SK-N-MC (cell line): Measurements from ENCODE around the gene ZSCAN5A.

Experiments used
- EZH2 ChIP-seq: fragments of 200-600 bp; sonication (generic); IDR thresholded peaks from one replicate; pipeline ENCODE4 v1.6.1; 2017; ENCODE audit warnings: antibody characterized with exemption
- FOXP2 ChIP-seq: optimal IDR thresholded peaks from 2 replicates; pipeline ENCODE3; 2011; ENCODE audit warnings: mild to moderate bottlenecking, moderate library complexity; ENCODE audit not compliant: insufficient read depth; ENCODE audit errors: extremely low read length, control extremely low read depth
- POLR2AphosphoS5 ChIP-seq: IDR thresholded peaks from 2 replicates; pipeline ENCODE4 v1.6.1; 2012; ENCODE audit warnings: mild to moderate bottlenecking, low read depth, low read length, borderline replicate concordance

DNA sequence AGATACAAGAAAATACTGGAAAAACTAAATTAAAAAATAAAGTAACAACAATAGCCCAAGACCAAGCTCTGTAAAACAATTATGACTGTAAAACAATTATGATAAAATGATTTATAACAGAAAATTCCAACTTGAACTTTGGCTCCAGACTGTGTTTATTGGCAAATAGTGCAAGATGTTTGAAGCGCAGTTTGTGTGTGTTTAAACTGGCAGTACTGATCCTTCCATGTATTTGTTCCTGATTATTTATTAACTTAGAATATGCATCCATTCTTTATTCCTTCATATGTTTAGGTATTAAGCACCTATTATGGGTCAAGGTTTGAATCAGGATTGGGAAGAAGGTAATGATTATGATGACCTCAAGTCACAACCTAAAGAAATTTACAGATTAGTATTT, 40.9 kb upstream of the ZSCAN5A start:
- no peak for TF ChIP-seq EZH2
- no peak for TF ChIP-seq POLR2AphosphoS5
- TF ChIP-seq FOXP2, result no peak
